NCI-H1105 treated with DMSO at 0.1 percent for 48 hours (cell line): ENCODE results near the gene CALML5.
A peak's percentile ranks its signal among the peaks of the same experiment; 100 is the strongest.
"Not testable (repeated sequence)": the region's sequence is repeated elsewhere in the genome, so short reads cannot be mapped to it uniquely, and the experiment has no call there.

Source experiments
- DNase-seq: peaks from one replicate; lab custom pipeline; 2025; lab: John Stamatoyannopoulos, UW

CALML5 gene

GRCh38 chr10:5482016-5482415 is 17.4 kb downstream of the CALML5 start:
- DNase-seq: no peak

GRCh38 chr10:5481121-5481520 is 18.2 kb downstream of the CALML5 start:
- no peak for DNase-seq

- DNase-seq: no peak
Measured at GRCh38 chr10:5480162-5480941, 19.0 kb downstream of the CALML5 start.

- DNase-seq: no peak
Measured at GRCh38 chr10:5479481-5480161, 19.7 kb downstream of the CALML5 start.

GRCh38 chr10:5478694-5479305 is 20.6 kb downstream of the CALML5 start:
- DNase-seq: no peak

- DNase-seq: no peak
Measured at GRCh38 chr10:5477948-5478693, 21.2 kb downstream of the CALML5 start.

- DNase-seq: no peak
Measured at GRCh38 chr10:5476918-5477525, 22.3 kb downstream of the CALML5 start.

- DNase-seq: not testable (repeated sequence)
Measured at GRCh38 chr10:5475974-5476807, 23.2 kb downstream of the CALML5 start.

GRCh38 chr10:5475088-5475487 is 24.3 kb downstream of the CALML5 start:
- not testable (repeated sequence) for DNase-seq

GRCh38 chr10:5474642-5475041 is 24.7 kb downstream of the CALML5 start:
- DNase-seq: not testable (repeated sequence)

GRCh38 chr10:5470062-5470751 is 29.2 kb downstream of the CALML5 start:
- no peak for DNase-seq

GRCh38 chr10:5469353-5470061 is 29.9 kb downstream of the CALML5 start:
- DNase-seq: no peak

- DNase-seq: no peak
Measured at GRCh38 chr10:5468262-5469106, 30.9 kb downstream of the CALML5 start.

- no peak for DNase-seq
Measured at GRCh38 chr10:5467634-5468255, 31.6 kb downstream of the CALML5 start.

- DNase-seq: no peak
Measured at GRCh38 chr10:5467207-5467535, 32.2 kb downstream of the CALML5 start.

GRCh38 chr10:5466451-5467206 is 32.7 kb downstream of the CALML5 start:
- DNase-seq: peak; percentile 67

GRCh38 chr10:5465976-5466450 is 33.4 kb downstream of the CALML5 start:
- DNase-seq: peak; percentile 25

GRCh38 chr10:5464546-5464945 is 34.8 kb downstream of the CALML5 start:
- DNase-seq: no peak
